HUES6 (cell line): Measurements from ENCODE around the gene GATC.

Source experiments
- H3K27ac ChIP-seq: 2 replicates; pipeline ENCODE4 v1.7.0; 2013; ENCODE audit warnings: low read depth, mild to moderate bottlenecking, low read length, inconsistent platforms
- H3K27me3 ChIP-seq: 2 replicates; pipeline ENCODE4 v1.6.1; 2013; ENCODE audit warnings: low read length; ENCODE audit not compliant: control insufficient read depth, insufficient read depth
- H3K36me3 ChIP-seq: 2 replicates; pipeline ENCODE4 v1.6.1; 2013; ENCODE audit warnings: low read length; ENCODE audit not compliant: control insufficient read depth, insufficient read depth
- H3K4me1 ChIP-seq: 2 replicates; pipeline ENCODE4 v1.6.1; 2013; ENCODE audit warnings: low read length; ENCODE audit not compliant: control insufficient read depth, insufficient read depth
- H3K4me3 ChIP-seq: 2 replicates; pipeline ENCODE4 v1.5.1; 2013; ENCODE audit warnings: low read depth, low read length
- H3K9ac ChIP-seq: one replicate; pipeline ENCODE4 v1.6.1; 2013; ENCODE audit warnings: mild to moderate bottlenecking, low read length
- H3K9me3 ChIP-seq: 2 replicates; pipeline ENCODE4 v1.6.1; 2013; ENCODE audit warnings: low read depth, low read length; ENCODE audit not compliant: control insufficient read depth, insufficient read depth

The GATC gene, protein sequence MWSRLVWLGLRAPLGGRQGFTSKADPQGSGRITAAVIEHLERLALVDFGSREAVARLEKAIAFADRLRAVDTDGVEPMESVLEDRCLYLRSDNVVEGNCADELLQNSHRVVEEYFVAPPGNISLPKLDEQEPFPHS

DNA sequence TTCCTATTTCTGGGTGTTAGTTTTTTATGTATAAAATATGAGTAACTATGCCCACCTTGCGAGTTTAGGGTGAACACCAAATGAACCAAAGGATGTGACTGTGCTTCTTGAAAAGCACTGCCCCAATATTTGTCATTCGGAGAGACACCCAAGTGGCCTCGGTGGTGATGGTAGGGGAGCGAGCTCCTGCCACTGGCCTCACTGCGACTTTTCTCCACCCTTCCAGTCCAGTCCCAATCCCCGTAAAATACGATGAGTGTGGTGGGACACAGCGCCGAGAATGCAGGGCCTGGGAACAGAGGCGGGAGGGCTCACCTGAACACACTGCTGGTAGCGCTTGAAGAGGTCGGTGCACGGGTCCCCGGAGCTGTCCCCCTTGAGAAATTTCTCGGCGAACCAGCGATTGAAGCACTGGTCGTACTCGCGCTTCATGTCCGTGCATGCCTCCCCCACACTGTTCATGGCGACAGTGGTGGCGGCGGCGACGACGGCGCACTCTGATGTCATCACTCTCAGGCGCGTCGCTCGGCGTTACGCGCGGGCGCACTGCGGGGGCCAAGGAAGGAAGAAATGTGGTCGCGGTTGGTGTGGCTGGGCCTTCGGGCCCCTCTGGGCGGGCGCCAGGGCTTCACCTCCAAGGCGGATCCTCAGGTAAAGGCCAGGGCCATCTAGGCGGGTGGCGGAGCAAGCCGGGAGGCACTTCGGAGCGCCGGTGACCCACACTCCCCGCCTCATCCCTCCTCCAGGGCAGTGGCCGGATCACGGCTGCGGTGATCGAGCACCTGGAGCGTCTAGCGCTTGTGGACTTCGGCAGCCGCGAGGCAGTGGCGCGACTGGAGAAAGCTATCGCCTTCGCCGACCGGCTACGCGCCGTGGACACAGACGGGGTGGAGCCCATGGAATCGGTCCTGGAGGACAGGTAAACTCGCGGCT lies at the start of gene GATC, which contains the start of gene TRIAP1:
TSS of gene GATC (plus strand) at position 534 of the 933 bp plus-strand sequence. CDS start at position 571, 37 bp downstream.
TSS of gene TRIAP1 (minus strand) at position 474 of the 933 bp plus-strand sequence. CDS start at position 462, 12 bp downstream.
- peak within 1 kb of the TSS; percentile 94 for H3K27ac ChIP-seq
- no peaks in the 10 kb centered on the region for H3K9me3 ChIP-seq
- H3K27me3 ChIP-seq, result no peaks in the 10 kb centered on the region
- H3K4me1 ChIP-seq, result 0 out of 2 replicates have a peak, but pooled peaks cover 5% of the 10 kb centered on the region
- H3K9ac ChIP-seq, result peak within 1 kb of the TSS; percentile 95
- H3K36me3 ChIP-seq, result peaks cover 55% of the 10 kb centered on the region
- H3K4me3 ChIP-seq, result peak within 1 kb of the TSS; percentile 88

DNA sequence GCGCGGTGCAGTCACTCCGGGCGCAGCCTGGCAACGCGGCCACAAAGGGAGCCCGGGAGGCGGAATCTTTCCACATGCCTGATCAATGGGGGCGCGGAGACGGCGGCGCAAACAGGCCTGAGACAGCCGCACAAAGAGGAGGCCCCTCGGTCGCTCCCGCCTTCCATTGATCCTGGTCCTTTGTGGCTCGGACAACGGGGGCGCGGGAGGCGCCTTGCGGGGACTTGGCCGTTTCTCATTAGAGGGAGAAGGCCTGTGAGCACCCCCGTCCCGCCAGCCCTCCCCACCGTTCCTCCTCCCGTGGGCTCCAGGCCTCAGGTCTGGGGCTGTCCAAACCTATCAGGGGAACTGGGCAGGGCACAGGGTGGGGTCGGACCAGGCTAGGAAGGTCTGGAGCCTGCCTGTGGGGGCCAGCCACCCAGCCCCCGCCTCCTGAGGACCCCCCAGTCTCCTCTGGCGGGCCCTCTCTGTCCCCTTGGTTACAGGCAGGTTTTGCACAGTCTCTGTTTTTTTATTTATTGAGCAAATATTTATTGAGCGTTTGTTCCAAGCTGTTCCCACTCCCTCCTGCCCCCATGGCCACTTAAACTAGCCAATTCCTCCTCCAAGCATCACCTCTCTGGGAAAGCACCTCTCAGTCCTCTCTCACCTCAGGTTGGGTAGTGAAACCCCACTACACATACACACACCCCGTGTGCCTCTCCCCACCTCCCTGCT lies 48.3 kb upstream of the GATC start:
- no peak overlapping the region for H3K27ac ChIP-seq
- H3K36me3 ChIP-seq, result no peaks in the 10 kb centered on the region
- no peaks in the 10 kb centered on the region for H3K9me3 ChIP-seq
- H3K27me3 ChIP-seq, result no peaks in the 10 kb centered on the region
- H3K4me1 ChIP-seq, result peaks cover 25% of the 10 kb centered on the region
- H3K4me3 ChIP-seq, result no peak overlapping the region
- no peak overlapping the region for H3K9ac ChIP-seq

DNA sequence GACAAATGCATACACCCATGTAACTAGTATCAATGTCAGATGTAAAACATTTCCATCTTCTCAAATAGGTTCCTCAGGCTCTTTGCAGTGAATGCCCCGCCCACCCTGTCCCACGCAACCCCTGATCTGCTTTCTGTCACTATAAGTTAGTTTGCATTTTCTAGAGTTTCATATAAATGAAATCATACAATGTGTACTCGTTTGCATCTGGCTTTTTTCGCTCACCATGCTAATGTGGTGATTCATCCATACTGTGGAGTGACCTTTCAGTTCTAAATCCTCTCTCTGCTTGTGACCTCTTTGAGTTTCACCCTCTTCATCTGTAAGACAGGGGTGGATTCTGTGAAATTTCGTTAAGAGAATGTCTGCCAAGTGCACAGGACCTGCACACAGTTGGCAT lies 46.7 kb upstream of the GATC start:
- peaks cover 16% of the 10 kb centered on the region for H3K4me1 ChIP-seq
- H3K27me3 ChIP-seq, result no peaks in the 10 kb centered on the region
- no peaks in the 10 kb centered on the region for H3K36me3 ChIP-seq
- H3K4me3 ChIP-seq, result no peak overlapping the region
- no peak overlapping the region for H3K27ac ChIP-seq
- no peaks in the 10 kb centered on the region for H3K9me3 ChIP-seq
- H3K9ac ChIP-seq, result no peak overlapping the region

DNA sequence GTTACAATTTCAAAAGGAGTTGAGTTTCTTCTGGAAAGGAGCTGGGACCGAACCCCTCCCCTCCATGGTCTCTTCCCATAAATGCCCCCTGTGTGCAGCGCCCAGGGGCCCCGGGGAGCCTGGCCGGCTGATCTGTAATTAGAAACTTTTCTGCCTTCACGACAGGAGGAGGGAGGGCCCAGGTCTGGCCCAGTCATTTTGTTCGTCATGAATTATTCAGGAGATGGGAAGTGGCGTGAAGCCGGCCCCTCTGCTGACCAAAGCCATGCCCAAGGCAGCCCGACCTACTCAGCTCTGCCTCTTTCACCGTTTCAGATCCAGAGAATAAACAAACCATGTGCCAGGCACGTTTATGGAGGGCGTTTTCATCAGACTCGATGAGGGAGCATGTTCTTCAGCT lies 44.0 kb upstream of the GATC start:
- Histone ChIP-seq H3K4me3 (0 out of 2 replicates have a peak overlapping the region, but pooled peaks have one; percentile 7), H3K36me3 (no peaks in the 10 kb centered on the region), H3K9ac (no peak overlapping the region), H3K4me1 (peaks cover 11% of the 10 kb centered on the region), H3K27ac (peak overlapping the region; percentile 64; the same call in 1 of the 2 replicates), H3K27me3 (no peaks in the 10 kb centered on the region), H3K9me3 (no peaks in the 10 kb centered on the region)

DNA sequence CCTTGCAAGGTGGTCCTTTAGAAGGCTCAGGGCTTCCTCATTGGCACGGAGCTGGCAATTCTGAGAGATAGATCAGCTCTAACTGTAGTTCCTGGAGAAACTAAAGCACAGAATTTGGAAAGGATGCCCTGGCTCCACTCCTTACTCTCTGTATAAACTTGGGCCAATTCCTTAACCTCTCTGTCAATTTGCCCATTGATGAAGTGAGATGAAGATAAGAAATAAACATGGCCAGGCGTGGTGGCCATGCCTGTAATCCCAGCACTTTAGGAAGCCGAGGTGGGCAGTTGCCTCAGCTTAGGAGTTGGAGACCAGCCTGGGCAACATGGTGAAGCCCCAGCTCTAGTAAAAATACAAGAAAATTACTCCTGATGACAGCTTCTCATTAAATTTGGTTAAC lies 42.4 kb upstream of the GATC start:
- no peak overlapping the region for H3K4me3 ChIP-seq
- H3K27me3 ChIP-seq, result no peaks in the 10 kb centered on the region
- no peaks in the 10 kb centered on the region for H3K36me3 ChIP-seq

DNA sequence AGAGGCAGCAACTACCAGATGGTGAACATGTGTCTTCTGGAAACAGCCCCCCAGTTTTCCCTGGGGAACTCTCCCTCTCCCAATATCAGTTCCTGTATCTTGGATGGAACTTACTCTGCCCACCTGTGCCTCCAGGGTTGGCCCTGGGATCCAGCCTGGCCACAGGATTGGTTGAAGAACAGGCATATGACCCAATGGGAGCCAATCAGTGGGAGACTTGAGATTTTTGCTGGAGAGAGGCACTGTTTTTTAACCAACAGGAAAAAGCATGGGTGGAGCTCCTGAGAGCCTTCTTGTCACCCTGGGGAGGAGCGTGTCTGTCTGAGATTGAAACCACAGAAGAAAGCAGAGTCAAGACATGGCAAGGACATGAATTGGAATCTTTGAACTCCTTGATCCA lies 42.0 kb upstream of the GATC start:
- Histone ChIP-seq H3K9me3 (no peaks in the 10 kb centered on the region), H3K36me3 (no peaks in the 10 kb centered on the region), H3K4me1 (peaks cover 11% of the 10 kb centered on the region), H3K9ac (no peak overlapping the region), H3K27me3 (no peaks in the 10 kb centered on the region), H3K4me3 (no peak overlapping the region), H3K27ac (no peak overlapping the region)

More for the DNA sequence above, 42.4 kb upstream of the GATC start:
- Histone ChIP-seq H3K9me3 (no peaks in the 10 kb centered on the region), H3K4me1 (peaks cover 11% of the 10 kb centered on the region), H3K9ac (no peak overlapping the region), H3K27ac (no peak overlapping the region)

DNA sequence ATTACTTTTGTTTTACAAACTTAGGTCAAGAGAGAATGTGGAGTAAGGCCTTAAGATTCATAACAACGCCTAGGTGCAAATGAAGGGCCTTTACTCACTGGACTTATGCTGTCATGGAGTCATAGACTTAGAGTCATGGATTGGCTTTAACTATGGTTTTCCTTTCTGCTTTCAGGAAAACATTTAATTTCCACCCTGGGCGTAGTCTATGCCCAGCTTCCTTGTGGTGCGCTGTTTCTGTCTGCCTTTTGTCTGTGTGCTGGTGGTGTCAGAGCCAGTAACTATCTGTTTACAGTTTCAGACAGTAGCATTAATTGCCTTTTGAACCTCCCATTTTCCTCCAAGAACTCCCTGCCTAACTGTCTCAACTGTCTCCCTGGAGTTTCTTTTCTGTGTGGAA lies 40.2 kb upstream of the GATC start:
- H3K27me3 ChIP-seq, result no peaks in the 10 kb centered on the region
- H3K27ac ChIP-seq, result no peak overlapping the region
- no peak overlapping the region for H3K4me3 ChIP-seq
- H3K4me1 ChIP-seq, result peaks cover 11% of the 10 kb centered on the region
- no peak overlapping the region for H3K9ac ChIP-seq
- H3K9me3 ChIP-seq, result no peaks in the 10 kb centered on the region
- no peaks in the 10 kb centered on the region for H3K36me3 ChIP-seq

DNA sequence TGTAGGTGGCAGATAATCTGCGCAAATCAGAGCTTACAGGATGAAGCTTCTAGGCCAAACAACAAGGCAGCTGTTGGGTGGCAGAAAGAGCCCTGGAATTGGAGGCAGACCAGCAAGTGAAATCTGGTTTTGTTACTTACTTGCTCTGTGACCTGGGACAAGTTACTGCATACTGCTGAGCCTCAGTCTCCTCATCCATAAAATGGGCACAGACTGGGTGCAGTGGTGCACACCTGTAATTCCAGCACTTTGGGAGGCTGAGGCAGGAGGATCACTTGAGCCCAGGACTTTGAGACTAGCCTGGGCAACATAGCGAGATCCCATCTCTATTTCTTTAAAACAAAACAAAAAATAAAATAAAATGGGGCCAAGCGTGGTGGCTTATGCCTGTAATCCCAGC lies 39.7 kb upstream of the GATC start:
- no peak overlapping the region for H3K27ac ChIP-seq
- no peaks in the 10 kb centered on the region for H3K27me3 ChIP-seq
- peaks cover 11% of the 10 kb centered on the region for H3K4me1 ChIP-seq
- H3K9ac ChIP-seq, result no peak overlapping the region
- H3K4me3 ChIP-seq, result no peak overlapping the region
- H3K9me3 ChIP-seq, result no peaks in the 10 kb centered on the region
- no peaks in the 10 kb centered on the region for H3K36me3 ChIP-seq

DNA sequence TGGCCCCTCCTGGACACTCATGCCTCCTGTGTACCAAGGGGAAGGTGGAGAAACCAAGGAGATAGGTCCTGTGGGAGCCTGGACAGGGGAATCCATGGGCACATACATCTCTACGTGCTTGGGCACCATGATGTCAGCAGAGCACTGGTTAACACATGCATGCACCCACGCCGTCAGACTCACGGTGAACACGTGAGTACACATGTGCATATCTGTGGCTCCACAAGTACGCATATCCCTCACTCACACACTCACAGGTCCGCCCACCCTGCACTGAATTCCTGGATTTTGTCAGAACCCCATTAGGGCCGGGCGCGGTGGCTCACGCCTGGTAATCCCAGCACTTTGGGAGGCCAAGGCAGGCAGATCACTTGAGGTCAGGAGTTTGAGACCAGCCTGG lies 37.5 kb upstream of the GATC start:
- Histone ChIP-seq H3K36me3 (no peaks in the 10 kb centered on the region), H3K27ac (no peak overlapping the region), H3K4me3 (no peak overlapping the region), H3K9me3 (no peaks in the 10 kb centered on the region), H3K27me3 (no peaks in the 10 kb centered on the region), H3K4me1 (peaks cover 8% of the 10 kb centered on the region), H3K9ac (no peak overlapping the region)

DNA sequence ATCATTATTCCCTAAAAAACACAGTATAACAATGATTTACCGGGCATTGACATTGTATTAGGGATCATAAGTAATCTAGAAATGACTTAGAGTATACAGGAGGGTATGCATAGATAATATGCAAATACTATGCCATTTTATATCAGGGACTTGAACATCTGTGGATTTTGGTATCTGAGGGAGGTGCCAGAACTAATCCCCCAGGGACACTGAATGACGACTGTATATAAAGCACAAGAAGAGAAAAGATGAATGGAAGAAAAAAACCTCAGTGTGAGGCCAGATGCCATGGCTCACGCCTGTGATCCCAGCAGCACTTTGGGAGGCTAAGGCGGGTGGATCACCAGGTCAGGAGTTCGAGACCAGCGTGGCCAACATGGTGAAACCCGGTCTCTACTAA lies 33.8 kb upstream of the GATC start:
- no peak overlapping the region for H3K4me3 ChIP-seq
- H3K4me1 ChIP-seq, result peaks cover 9% of the 10 kb centered on the region
- no peak overlapping the region for H3K9ac ChIP-seq
- H3K9me3 ChIP-seq, result no peaks in the 10 kb centered on the region
- no peaks in the 10 kb centered on the region for H3K27me3 ChIP-seq
- H3K27ac ChIP-seq, result no peak overlapping the region
- no peaks in the 10 kb centered on the region for H3K36me3 ChIP-seq
